WI38 (cell line): Measurements from ENCODE around the gene HNRNPDL.
"Not testable (repeated sequence)": the region's sequence is repeated elsewhere in the genome, so short reads cannot be mapped to it uniquely, and the experiment has no call there.

ENCODE experiments used
- H3K4me3 ChIP-seq: 2 replicates; pipeline ENCODE4 v1.5.1; 2011; ENCODE audit warnings: low read depth, mild to moderate bottlenecking, control low read depth, low read length
- CTCF ChIP-seq: IDR thresholded peaks from 2 replicates; pipeline ENCODE4 v1.5.1; 2012; ENCODE audit warnings: low read depth, mild to moderate bottlenecking, control low read depth, low read length

Gene HNRNPDL

GRCh38 chr4:82402196-82402775 lies 28.0 kb downstream of the HNRNPDL start:
- no peak overlapping the region for H3K4me3 ChIP-seq
- no peak for TF ChIP-seq CTCF

- TF ChIP-seq CTCF, result no peak
- H3K4me3 ChIP-seq, result no peak overlapping the region
Measured at GRCh38 chr4:82401600-82401999, 28.7 kb downstream of the HNRNPDL start.

- no peak overlapping the region for H3K4me3 ChIP-seq
- no peak for TF ChIP-seq CTCF
Measured at GRCh38 chr4:82398263-82398662, 32.0 kb downstream of the HNRNPDL start.

GRCh38 chr4:82397527-82397926 lies 32.7 kb downstream of the HNRNPDL start:
- no peak overlapping the region for H3K4me3 ChIP-seq
- no peak for TF ChIP-seq CTCF

- TF ChIP-seq CTCF, result no peak
- H3K4me3 ChIP-seq, result no peak overlapping the region
Measured at GRCh38 chr4:82394896-82395295, 35.4 kb downstream of the HNRNPDL start.

GRCh38 chr4:82390061-82390460 lies 40.2 kb downstream of the HNRNPDL start:
- not testable (repeated sequence) for H3K4me3 ChIP-seq

DNA sequence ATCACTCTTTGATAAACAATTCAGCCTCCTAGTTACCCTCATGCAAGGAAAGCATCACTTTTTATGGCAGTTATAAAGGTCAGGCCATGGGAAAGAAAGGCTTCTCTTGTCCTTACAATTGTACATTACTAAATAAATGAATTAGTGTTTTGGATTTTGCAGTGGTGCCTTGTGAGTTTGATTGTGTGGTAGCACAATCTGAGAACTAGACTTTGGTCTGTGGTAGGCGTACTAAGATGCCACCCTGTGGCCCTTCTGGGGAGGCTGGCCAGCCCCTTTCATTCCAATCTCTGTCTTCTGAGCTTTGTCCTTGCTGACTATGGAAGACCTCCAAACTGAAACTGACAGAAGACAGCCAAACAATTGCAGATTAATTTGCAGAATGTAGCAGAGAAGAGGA lies 41.9 kb downstream of the HNRNPDL start:
- H3K4me3 ChIP-seq, result no peak overlapping the region
- TF ChIP-seq CTCF, result no peak

DNA sequence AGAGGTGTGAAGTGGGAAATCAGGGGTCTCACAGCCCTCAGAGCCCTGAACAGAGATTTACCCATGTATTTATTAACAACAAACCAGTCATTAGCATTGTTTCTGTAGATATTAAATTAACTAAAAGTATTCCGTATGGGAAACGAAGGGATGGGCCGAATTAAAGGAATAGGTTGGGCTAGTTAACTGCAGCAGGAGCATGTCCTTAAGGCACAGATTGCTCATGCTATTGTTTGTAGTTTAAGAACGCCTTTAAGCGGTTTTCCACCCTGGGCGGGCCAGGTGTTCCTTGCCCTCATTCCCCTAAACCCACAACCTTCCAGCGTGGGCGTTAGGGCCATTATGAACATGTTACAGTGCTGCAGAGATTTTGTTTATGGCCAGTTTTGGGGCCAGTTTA lies 44.0 kb downstream of the HNRNPDL start:
- not testable (repeated sequence) for H3K4me3 ChIP-seq
